Mesodermal cell (in vitro differentiated cells): ENCODE data around the gene ABHD17B. TPM values are rescaled to one million over a fixed set of nuclear protein-coding genes. Genes with fewer than 3 reads are reported as not detected.
"Not testable (repeated sequence)": the region's sequence is repeated elsewhere in the genome, so short reads cannot be mapped to it uniquely, and the experiment has no call there.

ENCODE experiments used
- H3K27ac ChIP-seq: 2 replicates; pipeline ENCODE4 v1.7.0; 2013; ENCODE audit warnings: mild to moderate bottlenecking, low read depth, low read length, moderate library complexity; ENCODE audit not compliant: severe bottlenecking
- H3K36me3 ChIP-seq: 2 replicates; pipeline ENCODE4 v1.7.1; 2013; ENCODE audit warnings: mild to moderate bottlenecking, low read length, moderate library complexity; ENCODE audit not compliant: control insufficient read depth, insufficient read depth
- H3K4me1 ChIP-seq: one replicate; pipeline ENCODE4 v1.7.1; 2013; ENCODE audit warnings: mild to moderate bottlenecking, low read length; ENCODE audit not compliant: insufficient read depth, control insufficient read depth, poor library complexity, severe bottlenecking
- H3K4me3 ChIP-seq: 2 replicates; pipeline ENCODE4 v1.7.0; 2013; ENCODE audit warnings: low read length, control low read depth, mild to moderate bottlenecking; ENCODE audit not compliant: insufficient read depth, poor library complexity, severe bottlenecking; ENCODE audit errors: extremely low read depth
- H3K9me3 ChIP-seq: 2 replicates; pipeline ENCODE4 v1.7.1; 2013; ENCODE audit warnings: mild to moderate bottlenecking, low read length, moderate library complexity; ENCODE audit not compliant: control insufficient read depth
- WGBS, 2 experiments: methylation state at CpG; one replicate each; pipeline ENCODE4 v1.1.5; 2013; ENCODE audit warnings: missing lambda C conversion rate in 2 of 2; ENCODE audit not compliant: insufficient coverage in 2 of 2; 5-methylcytosine and 5-hydroxymethylcytosine counted together
- polyA plus RNA-seq, 2 experiments: library from polyadenylated mRNA; stranded (reverse); fragments of 50-300 nt; gene quantifications; one replicate each; pipeline ENCODE4 v1.2.3, GENCODE V29; 2013

The ABHD17B gene
- 30.8 TPM for polyA plus RNA-seq (2013, experiment 1 of 2)
- polyA plus RNA-seq (2013, experiment 2 of 2) = 33.0 TPM

DNA sequence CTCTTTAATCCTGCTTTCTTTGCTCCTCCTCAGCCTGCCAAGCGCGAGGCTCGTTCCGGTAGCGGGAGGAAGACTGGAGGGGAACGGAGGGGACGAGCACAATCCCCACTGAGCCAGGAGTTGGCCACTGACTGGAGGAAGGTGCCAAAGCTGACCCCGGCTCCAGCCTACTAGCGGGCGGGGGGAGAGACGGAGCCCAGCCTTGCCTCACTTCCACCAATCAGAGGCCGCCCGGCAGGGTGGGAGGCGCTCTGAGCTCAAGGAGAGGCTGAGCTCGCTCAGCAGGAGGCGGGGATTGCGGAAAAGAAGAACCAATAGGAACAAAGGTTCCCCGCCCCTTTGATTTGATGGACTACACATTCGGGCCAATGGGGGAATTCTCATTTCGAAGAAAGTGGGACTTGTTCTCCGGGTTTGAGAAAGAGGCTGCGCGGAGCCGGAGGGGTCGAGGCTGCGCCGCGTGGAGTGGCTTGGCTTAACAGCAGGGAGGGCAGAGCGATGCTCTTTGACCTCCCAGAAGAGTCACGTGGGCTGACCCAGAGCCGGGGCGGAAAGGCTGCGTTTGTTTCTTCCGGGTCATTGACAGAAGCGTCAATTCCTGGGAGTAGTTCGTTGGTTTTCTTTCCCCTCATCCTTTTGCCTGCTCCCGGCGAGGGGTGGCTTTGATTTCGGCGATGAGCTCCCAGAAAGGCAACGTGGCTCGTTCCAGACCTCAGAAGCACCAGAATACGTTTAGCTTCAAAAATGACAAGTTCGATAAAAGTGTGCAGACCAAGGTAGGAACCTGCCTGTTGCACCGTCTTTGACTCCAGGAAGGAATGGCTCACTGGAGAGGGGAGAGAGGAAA, at the start of gene ABHD17B, which contains the start of gene C9orf85:
Gene ABHD17B (minus strand): TSS at position 133 of the 847 bp plus-strand sequence. CDS start 36,113 bp downstream, outside the sequence.
Gene C9orf85 (plus strand): TSS at position 579 of the 847 bp plus-strand sequence. CDS start 96 bp downstream, at position 675.
- Histone ChIP-seq H3K4me3 (peak within 1 kb of the TSS; percentile 87), H3K27ac (peak within 1 kb of the TSS; percentile 94), H3K36me3 (peaks cover 4% of the 10 kb centered on the region), H3K9me3 (no peaks in the 10 kb centered on the region), H3K4me1 (peaks cover 7% of the 10 kb centered on the region)
- WGBS, 2 experiments = 1% methylated on average over 38 to 42 of the region's 45 CpGs

DNA sequence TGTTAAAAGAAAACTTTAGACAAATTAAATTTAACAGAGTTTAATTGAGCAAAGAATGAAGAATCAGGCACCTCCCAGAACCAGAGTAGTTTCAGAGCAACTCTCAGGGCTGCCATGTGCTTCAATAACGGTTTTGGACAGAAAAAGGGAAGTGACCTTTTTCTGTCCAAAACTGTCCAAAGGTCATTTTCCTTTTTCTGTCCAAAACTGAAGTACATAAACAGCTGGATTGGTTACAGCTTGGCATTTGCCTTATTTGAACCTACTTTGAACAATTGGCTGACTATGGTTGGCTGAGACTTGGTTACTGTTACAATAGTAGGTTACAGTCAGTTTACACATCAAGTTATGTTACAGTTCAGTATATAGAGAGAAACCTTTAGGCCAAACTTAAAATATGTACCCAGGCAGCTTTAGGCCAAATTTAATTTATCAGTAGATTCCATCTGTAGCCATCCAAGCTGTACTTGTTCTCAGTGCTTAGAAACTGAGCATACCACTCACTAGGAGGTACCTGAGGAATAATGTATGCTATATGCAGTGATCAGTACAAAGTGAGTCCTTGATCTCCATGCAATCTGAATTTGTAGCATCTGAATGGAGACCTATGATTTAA, 44.4 kb upstream of the ABHD17B start:
- Histone ChIP-seq H3K4me3 (no peak overlapping the region), H3K27ac (no peak overlapping the region), H3K4me1 (no peaks in the 10 kb centered on the region), H3K9me3 (no peaks in the 10 kb centered on the region), H3K36me3 (peaks cover 10% of the 10 kb centered on the region)
- 83 to 90% methylated on average over 1 of the region's 1 CpG for WGBS, 2 experiments

DNA sequence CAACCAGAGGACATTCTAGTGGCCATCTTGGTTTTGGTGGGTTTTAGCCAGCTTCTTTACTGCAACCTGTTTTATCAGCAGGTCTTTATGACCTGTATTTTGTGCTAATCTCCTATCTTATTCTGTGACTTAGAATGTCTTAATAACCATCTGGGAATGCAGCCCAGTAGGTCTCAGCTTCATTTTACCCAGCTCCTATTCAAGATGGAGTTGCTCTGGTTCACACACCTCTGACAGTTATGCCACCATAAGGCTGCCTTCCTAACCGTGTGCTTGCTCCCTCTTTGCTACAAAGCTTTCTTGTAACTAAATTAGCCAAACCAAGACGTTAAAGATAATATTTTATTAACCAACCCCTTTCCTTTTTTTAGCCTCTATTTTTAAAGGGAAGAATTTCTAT, 43.7 kb upstream of the ABHD17B start:
- H3K36me3 ChIP-seq = peaks cover 13% of the 10 kb centered on the region
- not testable (repeated sequence) for H3K27ac ChIP-seq, H3K9me3 ChIP-seq, H3K4me1 ChIP-seq, H3K4me3 ChIP-seq
- 71 to 85% methylated on average over 1 of the region's 2 CpGs for WGBS, 2 experiments

DNA sequence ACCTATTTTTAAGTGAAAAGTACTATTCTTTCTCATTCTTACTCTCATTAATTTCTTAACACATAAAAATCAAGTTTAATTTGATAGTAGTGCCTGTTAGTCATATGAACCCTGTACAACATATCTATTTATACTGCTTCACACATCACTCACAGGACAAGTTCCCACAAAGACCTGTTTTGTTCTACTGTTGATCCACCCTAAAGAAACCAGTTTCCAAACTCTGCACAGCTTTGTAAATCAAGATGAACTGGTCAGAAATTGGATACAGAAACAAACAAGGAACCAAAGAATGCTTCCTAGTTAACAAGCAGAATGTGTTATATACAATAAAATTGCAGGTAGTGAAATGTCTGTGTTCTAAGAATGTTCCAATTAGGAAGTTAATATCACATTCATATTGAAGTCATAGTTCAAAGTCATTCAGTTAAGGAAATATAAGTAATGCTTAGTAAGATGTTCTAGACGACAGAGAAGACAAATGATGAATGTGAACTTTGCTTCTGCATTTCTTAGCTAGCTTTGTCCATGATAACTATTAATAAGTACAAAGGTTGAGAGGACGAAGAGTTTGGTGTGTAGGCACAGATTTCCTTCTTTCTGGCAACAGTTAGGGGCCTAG, 33.9 kb upstream of the ABHD17B start:
- no peak overlapping the region for H3K27ac ChIP-seq
- H3K4me3 ChIP-seq = no peak overlapping the region
- WGBS, 2 experiments = 86% methylated on average over 1 of the region's 2 CpGs; no CpG with 5 or more reads in 1 of the 2 experiments
- H3K36me3 ChIP-seq = peaks cover 8% of the 10 kb centered on the region
- no peaks in the 10 kb centered on the region for H3K4me1 ChIP-seq
- no peaks in the 10 kb centered on the region for H3K9me3 ChIP-seq

DNA sequence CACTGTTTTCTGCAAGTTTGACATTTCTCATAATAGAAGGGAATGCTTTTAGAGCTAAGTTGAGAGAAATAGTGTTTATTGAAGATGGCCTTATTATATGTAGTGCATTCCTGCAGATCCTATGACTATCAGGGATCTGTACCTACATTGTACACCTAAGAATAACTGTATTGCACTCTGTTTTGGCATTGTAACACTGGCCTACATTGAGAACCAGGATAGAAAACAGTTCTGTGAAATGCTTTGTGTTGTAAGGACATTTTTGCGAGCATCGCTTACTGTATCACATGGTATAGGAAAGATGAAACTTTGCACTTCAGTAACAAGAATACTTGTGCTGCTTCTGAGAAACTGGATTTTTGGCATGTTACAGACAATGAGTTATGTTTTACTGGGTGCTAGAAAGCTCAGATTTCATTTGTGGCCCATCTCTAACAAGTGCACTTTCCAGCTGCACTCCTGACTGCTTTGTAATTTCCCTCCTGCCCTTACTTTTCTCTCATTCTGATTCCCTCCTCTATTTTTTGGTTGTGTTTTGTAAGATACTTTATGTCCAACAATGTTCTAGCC, 31.1 kb upstream of the ABHD17B start:
- no peaks in the 10 kb centered on the region for H3K36me3 ChIP-seq
- no peak overlapping the region for H3K27ac ChIP-seq
- no peaks in the 10 kb centered on the region for H3K9me3 ChIP-seq
- no peaks in the 10 kb centered on the region for H3K4me1 ChIP-seq
- H3K4me3 ChIP-seq = no peak overlapping the region
- WGBS, 2 experiments = 100% methylated on average over 2 of the region's 2 CpGs

DNA sequence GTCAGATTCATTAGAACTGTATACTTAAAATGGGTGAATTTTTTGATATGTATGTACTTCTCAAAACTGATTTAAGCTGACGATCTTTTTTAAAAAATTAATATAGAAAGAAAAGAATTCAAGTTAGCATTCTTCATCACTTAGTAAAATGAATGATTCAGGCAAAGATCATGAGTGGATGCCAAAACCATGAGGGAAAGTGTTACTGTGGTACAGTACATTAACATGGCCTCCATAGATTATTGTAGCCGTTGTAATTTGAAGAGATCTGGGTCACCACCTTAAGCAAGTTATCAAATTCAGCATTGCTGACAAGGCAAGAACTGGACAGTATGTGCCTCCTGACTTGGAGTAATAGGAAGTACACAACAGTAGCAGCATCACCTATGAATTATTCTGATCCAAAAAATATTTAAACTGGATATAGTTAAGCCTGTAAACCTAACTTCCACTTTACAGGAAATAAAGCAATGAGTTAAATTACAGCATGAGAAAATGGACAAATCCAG, 30.1 kb upstream of the ABHD17B start:
- Histone ChIP-seq H3K27ac (no peak overlapping the region), H3K9me3 (no peaks in the 10 kb centered on the region), H3K4me1 (no peaks in the 10 kb centered on the region), H3K36me3 (no peaks in the 10 kb centered on the region), H3K4me3 (no peak overlapping the region)
- WGBS, 2 experiments = no CpG with 5 or more reads among the region's 2 CpGs

- H3K4me3 ChIP-seq = no peak overlapping the region
- H3K4me1 ChIP-seq = no peaks in the 10 kb centered on the region
- WGBS, 2 experiments = no CpG with 5 or more reads among the region's 1 CpG
- no peaks in the 10 kb centered on the region for H3K9me3 ChIP-seq
- no peaks in the 10 kb centered on the region for H3K36me3 ChIP-seq
- H3K27ac ChIP-seq = no peak overlapping the region
These were observed 26.9 kb upstream of the ABHD17B start for GRCh38 chr9:71937898-71938297.

GRCh38 chr9:71937070-71937625, 26.2 kb upstream of the ABHD17B start:
- no peak overlapping the region for H3K4me3 ChIP-seq
- no peaks in the 10 kb centered on the region for H3K9me3 ChIP-seq
- peaks cover 2% of the 10 kb centered on the region for H3K36me3 ChIP-seq
- 77% methylated on average over 2 of the region's 4 CpGs; no CpG with 5 or more reads in 1 of the 2 experiments for WGBS, 2 experiments
- no peak overlapping the region for H3K27ac ChIP-seq
- no peaks in the 10 kb centered on the region for H3K4me1 ChIP-seq

DNA sequence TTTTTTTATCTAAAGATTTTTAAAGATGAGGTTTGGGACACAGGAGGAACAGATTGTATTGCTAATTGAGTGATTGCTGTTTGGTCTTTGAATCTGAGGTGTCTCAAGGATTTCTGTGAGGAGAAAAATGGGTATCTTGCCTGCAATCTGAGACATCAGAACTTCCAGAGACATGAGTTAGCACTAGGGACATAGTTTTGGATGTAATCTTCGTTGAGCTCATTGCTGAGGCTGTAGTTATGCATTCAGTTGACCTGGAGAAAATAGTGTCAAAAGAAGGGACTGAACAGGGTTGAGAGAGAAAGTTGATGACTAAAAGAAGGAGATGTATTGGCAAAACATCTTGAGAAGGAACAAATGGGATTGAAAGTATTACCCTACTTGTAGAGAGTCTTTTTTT, 25.1 kb upstream of the ABHD17B start:
- no peak overlapping the region for H3K4me3 ChIP-seq
- H3K27ac ChIP-seq = no peak overlapping the region
- H3K36me3 ChIP-seq = peaks cover 3% of the 10 kb centered on the region
- H3K9me3 ChIP-seq = no peaks in the 10 kb centered on the region
- no peaks in the 10 kb centered on the region for H3K4me1 ChIP-seq
- WGBS, 2 experiments = 40 to 63% methylated on average over 1 of the region's 1 CpG

DNA sequence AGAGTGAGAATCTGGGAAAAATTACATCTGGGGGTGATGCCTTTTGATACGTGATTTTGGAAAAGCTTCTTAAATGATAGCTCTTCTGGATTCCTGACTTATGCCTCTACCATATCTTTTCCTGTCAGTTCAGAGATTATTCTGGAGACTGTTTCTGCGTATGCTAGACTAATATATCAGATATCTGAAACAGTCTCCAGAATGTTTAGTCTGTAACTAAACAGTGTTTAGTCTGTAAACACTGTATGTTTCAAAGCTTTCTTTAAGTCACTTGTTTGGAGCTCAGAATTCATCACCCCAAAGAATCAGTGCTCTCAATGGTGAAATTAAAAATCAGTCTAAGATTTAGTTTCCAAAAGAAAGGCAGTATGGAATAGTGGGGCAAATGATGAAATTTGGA, 20.2 kb upstream of the ABHD17B start:
- WGBS, 2 experiments = 86% methylated on average over 1 of the region's 2 CpGs; no CpG with 5 or more reads in 1 of the 2 experiments
- H3K4me3 ChIP-seq = no peak overlapping the region
- H3K9me3 ChIP-seq = no peaks in the 10 kb centered on the region
- H3K27ac ChIP-seq = no peak overlapping the region
- H3K36me3 ChIP-seq = peaks cover 3% of the 10 kb centered on the region
- H3K4me1 ChIP-seq = no peaks in the 10 kb centered on the region
